8988T (cell line): Measurements from ENCODE around the gene CDX1.
A peak's percentile ranks its signal among the peaks of the same experiment; 100 is the strongest.

Source experiments
- DNase-seq: peaks from one replicate; pipeline ENCODE4 v3.0.0; 2011

Gene CDX1

DNA sequence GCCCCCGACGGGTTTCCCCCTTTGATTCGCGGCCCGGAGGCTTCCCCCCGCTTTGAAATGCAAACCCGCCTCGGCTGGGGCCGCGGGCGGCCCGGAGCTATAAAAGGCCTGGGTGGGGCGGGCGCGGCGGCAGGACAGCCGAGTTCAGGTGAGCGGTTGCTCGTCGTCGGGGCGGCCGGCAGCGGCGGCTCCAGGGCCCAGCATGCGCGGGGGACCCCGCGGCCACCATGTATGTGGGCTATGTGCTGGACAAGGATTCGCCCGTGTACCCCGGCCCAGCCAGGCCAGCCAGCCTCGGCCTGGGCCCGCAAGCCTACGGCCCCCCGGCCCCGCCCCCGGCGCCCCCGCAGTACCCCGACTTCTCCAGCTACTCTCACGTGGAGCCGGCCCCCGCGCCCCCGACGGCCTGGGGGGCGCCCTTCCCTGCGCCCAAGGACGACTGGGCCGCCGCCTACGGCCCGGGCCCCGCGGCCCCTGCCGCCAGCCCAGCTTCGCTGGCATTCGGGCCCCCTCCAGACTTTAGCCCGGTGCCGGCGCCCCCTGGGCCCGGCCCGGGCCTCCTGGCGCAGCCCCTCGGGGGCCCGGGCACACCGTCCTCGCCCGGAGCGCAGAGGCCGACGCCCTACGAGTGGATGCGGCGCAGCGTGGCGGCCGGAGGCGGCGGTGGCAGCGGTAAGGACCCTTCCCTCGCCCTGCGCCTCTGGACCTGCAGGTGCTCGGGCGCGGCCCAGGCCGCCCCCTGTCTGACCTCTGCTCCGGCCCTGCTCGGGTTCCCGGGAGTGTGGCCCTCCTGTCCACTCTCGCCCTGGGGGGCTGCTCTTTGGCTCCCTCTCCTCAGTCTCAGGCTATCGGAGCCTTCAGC lies at the start of gene CDX1:
Gene CDX1, plus strand, starts transcription at position 129 of the 862 bp plus-strand sequence. Its CDS starts 99 bp downstream, at position 228.
- DNase-seq, result no peak

GRCh38 chr5:150117945-150118560 lies 48.5 kb upstream of the CDX1 start:
- DNase-seq, result no peak

DNA sequence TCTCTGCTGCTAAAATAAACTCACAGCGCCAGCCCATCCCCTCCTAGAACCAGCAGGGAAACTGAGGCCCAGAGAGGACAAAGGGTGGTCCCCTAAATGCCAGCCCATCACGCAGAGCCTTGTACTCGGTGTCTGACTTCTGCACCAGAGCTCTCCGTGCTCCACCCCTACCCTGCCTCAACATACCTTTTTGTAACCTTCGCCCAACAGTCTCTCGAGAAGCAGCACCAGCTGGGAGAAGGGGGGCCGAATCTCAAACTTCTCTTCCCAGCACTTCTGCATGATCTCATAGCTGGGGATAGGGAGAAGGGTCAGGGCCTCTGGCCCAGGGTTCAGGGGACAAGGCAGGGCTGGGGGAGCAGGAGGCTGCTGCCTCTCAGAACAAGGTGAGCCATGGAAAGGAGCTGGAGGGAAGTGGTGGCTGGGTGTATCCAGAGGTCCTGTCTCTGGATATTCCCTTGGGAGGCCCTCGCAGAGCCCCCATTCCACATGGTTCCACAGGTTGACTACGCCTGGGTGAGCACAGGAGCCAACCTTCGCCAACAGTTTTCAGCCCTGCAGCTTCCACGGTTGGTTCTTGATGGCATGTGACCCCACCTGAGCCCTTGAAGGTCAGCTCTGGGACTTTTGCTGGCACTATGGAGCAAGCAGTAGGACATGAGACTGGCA lies 47.9 kb upstream of the CDX1 start:
- DNase-seq, result peak; percentile 18

- peak; percentile 15 for DNase-seq
Observed at GRCh38 chr5:150119421-150120061, 47.0 kb upstream of the CDX1 start.

DNA sequence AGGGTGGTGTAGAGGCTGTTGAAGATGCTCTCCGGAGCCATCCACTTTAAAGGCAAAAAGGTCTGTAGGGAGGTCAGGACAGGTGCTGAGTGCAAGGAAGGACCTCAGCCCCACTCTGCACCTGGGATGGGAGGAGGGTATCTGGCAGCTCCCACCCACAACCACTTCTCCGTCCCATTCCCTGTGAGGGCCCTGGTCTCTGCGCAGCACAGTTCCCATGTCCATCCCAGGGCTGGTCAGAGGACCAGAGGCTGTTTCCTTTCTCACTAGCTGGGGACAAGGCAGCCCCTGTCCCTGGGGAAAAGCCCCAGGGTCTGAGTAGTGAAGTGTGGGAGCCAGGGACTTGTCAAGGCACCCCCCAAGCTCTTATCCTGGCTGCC lies 46.5 kb upstream of the CDX1 start:
- peak; percentile 24 for DNase-seq

- DNase-seq, result no peak
Observed at GRCh38 chr5:150120617-150121447, 45.7 kb upstream of the CDX1 start.

- DNase-seq, result no peak
Observed at GRCh38 chr5:150121448-150122157, 45.0 kb upstream of the CDX1 start.

- DNase-seq, result peak; percentile 65
Observed at GRCh38 chr5:150122158-150122510, 44.4 kb upstream of the CDX1 start.

DNA sequence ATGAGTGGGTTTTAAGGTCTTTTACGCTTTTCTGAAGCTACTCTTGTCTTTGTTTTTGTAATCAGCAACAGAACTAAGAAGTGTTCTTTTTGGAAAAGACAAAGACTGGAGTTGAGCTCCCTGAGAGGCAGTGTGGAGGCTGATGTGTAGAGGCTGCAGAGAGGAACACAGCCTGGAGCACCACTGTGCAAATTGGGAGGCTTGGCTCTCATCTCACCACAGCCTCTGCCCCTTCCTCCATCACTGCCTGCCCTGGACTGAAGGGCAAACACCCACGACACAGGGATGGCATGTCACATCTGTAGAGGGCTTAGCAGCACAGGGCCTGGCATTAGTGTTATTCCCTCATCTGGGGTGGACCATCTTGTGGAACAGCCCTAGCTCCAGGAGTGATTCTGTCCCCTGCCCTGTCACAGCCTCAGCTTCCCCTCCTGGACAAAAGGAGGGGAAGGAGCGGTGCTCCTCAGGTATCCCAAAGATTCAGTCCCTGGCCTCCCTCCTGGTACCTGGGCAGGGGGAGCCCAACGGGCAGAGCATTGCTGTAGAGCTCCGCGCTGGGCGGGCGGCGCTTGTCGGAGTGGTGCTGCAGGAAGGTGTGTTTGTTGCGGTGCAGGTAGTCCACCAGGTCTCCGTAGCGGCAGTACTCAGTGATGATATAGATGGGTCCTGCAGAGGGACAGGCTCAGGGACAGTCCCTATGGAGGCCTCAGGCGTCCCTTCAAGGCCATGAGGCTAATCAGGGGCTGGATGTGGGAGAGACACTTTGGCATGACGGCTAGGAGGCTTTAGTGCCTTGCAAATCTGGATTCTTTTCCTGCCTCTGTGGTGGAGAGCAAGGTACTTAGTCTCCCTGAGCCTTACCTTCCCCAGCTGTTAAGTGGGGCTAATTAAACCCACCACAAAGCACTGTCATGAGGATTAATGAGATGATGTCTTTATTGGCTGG lies 43.8 kb upstream of the CDX1 start:
- DNase-seq, result no peak

DNA sequence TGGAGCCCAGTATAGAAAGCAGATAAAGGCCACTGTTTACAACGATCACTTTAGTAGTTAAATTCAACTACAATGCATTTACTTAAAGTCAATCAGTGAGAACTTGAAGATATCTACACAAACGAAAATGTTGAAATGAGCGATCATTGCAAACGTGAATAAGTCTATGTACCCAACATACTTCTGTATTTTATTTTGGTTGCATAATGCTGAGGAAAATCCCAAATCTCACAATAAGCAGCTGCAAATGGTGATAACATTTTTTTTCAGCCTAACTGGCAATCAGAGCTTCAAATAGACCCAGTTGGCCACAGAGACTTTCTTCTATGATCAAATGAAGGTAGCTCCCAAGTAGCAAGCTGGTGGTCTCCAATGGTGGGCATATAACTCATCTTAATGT lies 43.0 kb upstream of the CDX1 start:
- DNase-seq, result no peak

GRCh38 chr5:150124111-150124557 lies 42.4 kb upstream of the CDX1 start:
- no peak for DNase-seq

DNA sequence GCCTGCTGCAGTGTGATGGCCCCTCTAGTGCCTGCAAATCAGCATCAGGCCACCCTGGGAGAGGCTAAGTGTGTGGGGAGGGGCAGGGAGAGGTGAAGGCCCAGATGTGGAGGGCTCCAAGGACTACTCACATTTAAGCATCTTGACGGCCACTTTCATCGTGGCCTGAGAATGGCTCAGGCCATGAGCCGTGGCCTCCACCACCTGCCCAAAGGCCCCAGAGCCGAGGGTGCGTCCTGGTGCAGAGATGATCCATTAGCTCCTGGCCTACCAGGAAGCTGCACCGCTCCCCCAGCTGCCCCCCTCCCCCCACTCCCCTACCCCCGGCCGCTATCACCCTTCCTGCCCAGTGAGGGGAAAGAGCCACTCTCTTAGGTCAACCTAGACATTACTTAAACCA lies 42.0 kb upstream of the CDX1 start:
- no peak for DNase-seq

- no peak for DNase-seq
Observed at GRCh38 chr5:150125334-150125733, 41.2 kb upstream of the CDX1 start.

DNA sequence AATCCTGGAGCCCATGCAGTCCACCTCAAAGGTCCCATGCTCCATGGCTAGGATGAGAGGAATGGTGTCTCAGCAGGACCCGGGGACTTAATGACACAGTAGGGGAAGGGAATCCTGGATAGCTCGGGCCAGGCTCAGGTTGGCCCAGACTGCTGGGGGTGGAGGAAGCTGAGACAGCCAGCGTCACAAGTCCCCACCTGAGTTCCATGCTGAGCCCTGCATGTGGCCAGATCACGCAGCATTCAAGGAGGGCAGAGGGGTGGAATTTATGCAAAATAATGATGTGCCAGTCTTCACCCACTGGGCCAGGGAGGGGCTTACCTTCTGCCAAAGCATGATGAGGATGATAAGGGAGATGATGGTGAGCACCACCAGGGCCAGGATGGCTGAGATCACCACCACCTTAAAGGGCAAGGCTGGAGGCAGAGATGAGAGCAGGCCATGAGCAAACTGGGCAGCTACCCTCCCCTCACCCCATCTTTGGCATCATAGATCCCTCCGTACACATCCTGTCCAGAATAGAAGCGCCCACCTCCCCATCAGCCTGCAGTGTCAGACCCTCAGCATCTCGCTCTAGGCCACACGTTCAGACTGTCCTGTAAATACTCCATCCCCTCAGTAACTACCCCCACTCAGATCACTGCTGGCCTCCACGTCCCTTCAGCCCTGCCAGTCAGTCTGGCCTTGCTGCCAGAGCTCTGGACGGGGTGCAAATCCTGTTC lies 40.2 kb upstream of the CDX1 start:
- DNase-seq, result no peak

DNA sequence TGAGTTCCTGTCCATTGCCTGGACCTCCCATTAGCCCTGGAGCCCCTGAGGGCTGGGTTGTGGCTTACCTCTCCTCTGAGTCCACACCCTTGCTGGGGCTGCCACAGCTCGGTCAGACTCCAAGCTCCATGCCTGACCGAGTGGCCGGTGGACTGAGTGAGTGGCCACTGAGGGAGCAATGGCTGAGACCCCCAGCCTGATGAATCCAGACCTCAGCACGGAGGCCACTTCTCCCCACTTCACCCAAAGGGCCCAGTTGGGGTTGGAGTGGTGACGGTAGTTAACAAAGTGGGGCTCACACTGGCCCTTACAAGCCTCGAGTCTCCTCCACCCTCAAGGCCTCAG lies 39.7 kb upstream of the CDX1 start:
- DNase-seq, result no peak

- no peak for DNase-seq
Observed at GRCh38 chr5:150129454-150129812, 37.1 kb upstream of the CDX1 start.

DNA sequence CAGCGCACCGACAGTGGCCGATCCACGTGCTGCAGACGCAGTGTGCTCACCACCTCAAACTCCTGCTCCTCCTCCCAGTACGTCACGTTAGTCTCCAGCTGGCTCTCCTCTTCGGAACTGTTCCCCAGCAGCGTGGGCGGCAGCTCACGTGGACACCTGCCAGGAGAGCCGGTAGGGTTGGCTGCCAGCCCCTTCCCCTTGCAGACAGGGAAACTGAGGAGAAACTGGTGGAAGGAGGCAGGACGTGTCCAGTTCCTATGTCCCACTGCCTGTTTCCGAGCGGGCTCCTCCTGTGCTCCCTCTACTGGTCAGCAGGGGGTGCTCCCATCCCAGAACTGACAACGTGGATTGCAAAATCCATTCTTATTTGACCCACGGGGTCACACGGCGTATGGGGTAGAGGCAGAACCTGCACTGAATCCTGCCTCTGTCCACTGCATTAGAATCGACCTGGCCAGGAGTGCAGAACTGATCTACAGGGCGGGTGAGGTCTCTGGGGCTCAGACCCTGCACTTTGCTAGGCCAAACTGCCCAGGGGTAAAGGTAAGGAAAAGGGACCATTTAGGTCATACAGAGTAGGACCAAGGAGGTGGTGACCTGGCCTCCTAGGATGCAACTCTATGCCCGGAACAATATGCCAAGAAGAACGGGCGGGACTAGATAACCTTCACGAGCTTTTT lies 36.6 kb upstream of the CDX1 start:
- peak; percentile 92 for DNase-seq

DNA sequence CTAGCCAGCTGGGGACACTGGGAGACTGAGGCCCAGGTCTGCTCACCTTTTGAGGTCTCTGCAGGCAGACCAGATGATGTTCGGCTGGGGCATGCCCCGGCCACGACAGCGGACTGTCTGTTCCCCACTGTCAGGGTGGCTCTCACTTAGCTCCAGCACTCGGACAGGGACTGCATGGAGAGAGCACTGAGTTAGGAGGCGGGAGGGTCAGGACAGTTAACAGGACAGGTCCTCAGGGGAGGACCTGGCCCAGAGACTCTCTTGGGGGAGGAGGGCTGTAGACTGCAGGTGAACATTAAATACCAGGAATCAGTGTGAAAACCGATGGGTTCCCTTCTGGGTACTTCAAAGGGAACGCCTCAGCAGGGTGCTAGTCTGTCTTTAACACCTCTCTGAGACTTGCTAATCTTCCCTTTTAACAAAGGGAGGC lies 36.1 kb upstream of the CDX1 start:
- no peak for DNase-seq

- no peak for DNase-seq
Observed at GRCh38 chr5:150131461-150131860, 35.1 kb upstream of the CDX1 start.
